Fibroblast of lung (primary cell): ENCODE data around the gene STK32B. TPM values are rescaled to one million over a fixed set of nuclear protein-coding genes. Genes with fewer than 3 reads are reported as not detected.

Experiments
- DNase-seq, 2 donors: peaks; one replicate each; pipeline versions ENCODE4 v3.0.0 to v3.0.0-alpha.2; 2010; ENCODE audit warnings: low read depth in 2 of 2
- H2AFZ ChIP-seq: 2 replicates; pipeline ENCODE4 v1.5.1; 2012; ENCODE audit warnings: low read length, control low read depth, inconsistent platforms
- H3K27ac ChIP-seq: 2 replicates; pipeline ENCODE4 v1.5.1; 2011; ENCODE audit warnings: low read length, control low read depth; ENCODE audit not compliant: insufficient read depth
- H3K27me3 ChIP-seq: 2 replicates; pipeline ENCODE4 v1.5.1; 2011; ENCODE audit warnings: mild to moderate bottlenecking, low read length; ENCODE audit not compliant: control insufficient read depth, insufficient read depth
- H3K36me3 ChIP-seq: 2 replicates; pipeline ENCODE4 v1.5.1; 2011; ENCODE audit warnings: low read length; ENCODE audit not compliant: control insufficient read depth, insufficient read depth
- H3K4me1 ChIP-seq: 2 replicates; pipeline ENCODE4 v1.5.1; 2011; ENCODE audit warnings: low read length; ENCODE audit not compliant: control insufficient read depth, insufficient read depth; ENCODE audit errors: extremely low read depth
- H3K4me2 ChIP-seq: 2 replicates; pipeline ENCODE4 v1.5.1; 2011; ENCODE audit warnings: low read length, control low read depth; ENCODE audit not compliant: insufficient read depth; ENCODE audit errors: extremely low read depth
- H3K4me3 ChIP-seq, 4 experiments: fragments of 200-600 bp in 1 of 4; sonication (generic) in 1 of 4; replicated peaks in 1 of 4; 2 replicates each; pipeline ENCODE4 v1.5.1; 2011 to 2016; ENCODE audit warnings: low read length in 4 of 4, low read depth in 3 of 4, mild to moderate bottlenecking in 3 of 4, control low read depth in 2 of 4, inconsistent platforms in 1 of 4, mixed read lengths in 1 of 4; ENCODE audit not compliant: insufficient read depth in 1 of 4; ENCODE audit errors: control extremely low read depth in 1 of 4
- H3K79me2 ChIP-seq: 2 replicates; pipeline ENCODE4 v1.5.1; 2012; ENCODE audit warnings: mild to moderate bottlenecking, low read length, inconsistent platforms; ENCODE audit not compliant: control insufficient read depth, insufficient read depth
- H3K9ac ChIP-seq: 2 replicates; pipeline ENCODE4 v1.5.1; 2011; ENCODE audit warnings: mild to moderate bottlenecking, low read length, control low read depth; ENCODE audit not compliant: insufficient read depth
- H3K9me3 ChIP-seq: 2 replicates; pipeline ENCODE4 v1.5.1; 2012; ENCODE audit warnings: low read depth, low read length; ENCODE audit not compliant: control insufficient read depth, insufficient read depth
- H4K20me1 ChIP-seq: 2 replicates; pipeline ENCODE4 v1.5.1; 2011; ENCODE audit warnings: low read length; ENCODE audit not compliant: control insufficient read depth, insufficient read depth; ENCODE audit errors: extremely low read depth
- CTCF ChIP-seq, 2 donors: IDR thresholded peaks in 1 of 2; conservative IDR thresholded peaks in 1 of 2; 1 replicate in 1 of 2; 2 replicates in 1 of 2; pipeline ENCODE4 v1.5.1; 2011 to 2012; ENCODE audit warnings: low read length in 2 of 2, control low read depth in 1 of 2, inconsistent platforms in 1 of 2, low read depth in 1 of 2, mild to moderate bottlenecking in 1 of 2
- EZH2 ChIP-seq: IDR thresholded peaks from 2 replicates; pipeline ENCODE4 v1.5.1; 2012; ENCODE audit warnings: low read length, control low read depth, mild to moderate bottlenecking; ENCODE audit errors: missing control alignments
- polyA plus RNA-seq, 2 donors: library from polyadenylated mRNA; depleted of rRNA in 1 of 2; stranded (reverse) in 1 of 2; unstranded in 1 of 2; fragments of >200 nt; gene quantifications; 2 replicates each; pipeline ENCODE4 v1.2.1, GENCODE V29; 2011 to 2012; ENCODE audit warnings: missing spikeins in 1 of 2
- total RNA-seq: library from RNA; depleted of rRNA; stranded (reverse); fragments of >200 nt; gene quantifications from 2 replicates; pipeline ENCODE4 v1.2.1, GENCODE V29; 2014

Gene STK32B
- total and polyA plus RNA-seq, 2 donors (not counting 1 experiment from before 2014, with no cell fraction given) = 0.50 to 1.4 TPM

- H3K9ac ChIP-seq = no peak overlapping the region
- no peak overlapping the region for H3K4me2 ChIP-seq
- no peak for DNase-seq
- no peaks in the 10 kb centered on the region for H3K27me3 ChIP-seq
- no peaks in the 10 kb centered on the region for H4K20me1 ChIP-seq
- no peak overlapping the region for H2AFZ ChIP-seq
- H3K4me3 ChIP-seq = no peak overlapping the region
- no peak overlapping the region for H3K27ac ChIP-seq
- no peaks in the 10 kb centered on the region for H3K36me3 ChIP-seq
- H3K4me1 ChIP-seq = no peaks in the 10 kb centered on the region
- H3K79me2 ChIP-seq = no peaks in the 10 kb centered on the region
- H3K9me3 ChIP-seq = no peaks in the 10 kb centered on the region
- TF ChIP-seq EZH2 (no peak), CTCF (conservative IDR thresholded peaks at IDR 0.05 in 1 of 2, IDR thresholded peaks at IDR 0.05 in 1 of 2; ENCODE audit: low read depth in 1 of 2, low read length in 2 of 2) (no peak)
Observed at GRCh38 chr4:5184606-5185005, 133.3 kb downstream of the STK32B start.

GRCh38 chr4:5185551-5185950, 134.3 kb downstream of the STK32B start:
- H3K79me2 ChIP-seq = no peaks in the 10 kb centered on the region
- TF ChIP-seq EZH2 (no peak), CTCF (conservative IDR thresholded peaks at IDR 0.05 in 1 of 2, IDR thresholded peaks at IDR 0.05 in 1 of 2; ENCODE audit: low read depth in 1 of 2, low read length in 2 of 2) (no peak)
- no peaks in the 10 kb centered on the region for H4K20me1 ChIP-seq

GRCh38 chr4:5186271-5187064, 135.2 kb downstream of the STK32B start:
- Histone ChIP-seq H2AFZ (no peak overlapping the region), H3K9me3 (no peaks in the 10 kb centered on the region), H3K4me2 (no peak overlapping the region), H3K27me3 (no peaks in the 10 kb centered on the region), H3K79me2 (no peaks in the 10 kb centered on the region), H3K4me3 (no peak overlapping the region), H4K20me1 (no peaks in the 10 kb centered on the region), H3K27ac (no peak overlapping the region), H3K4me1 (no peaks in the 10 kb centered on the region), H3K9ac (no peak overlapping the region), H3K36me3 (no peaks in the 10 kb centered on the region)
- no peak for DNase-seq
- TF ChIP-seq CTCF (conservative IDR thresholded peaks at IDR 0.05 in 1 of 2, IDR thresholded peaks at IDR 0.05 in 1 of 2; ENCODE audit: low read depth in 1 of 2, low read length in 2 of 2) = no peak
- TF ChIP-seq EZH2 = no peak

More at GRCh38 chr4:5185551-5185950, 134.3 kb downstream of the STK32B start:
- no peaks in the 10 kb centered on the region for H3K36me3 ChIP-seq
- no peaks in the 10 kb centered on the region for H3K4me1 ChIP-seq
- H3K9ac ChIP-seq = no peak overlapping the region
- H3K9me3 ChIP-seq = no peaks in the 10 kb centered on the region
- no peak overlapping the region for H3K27ac ChIP-seq
- H3K27me3 ChIP-seq = no peaks in the 10 kb centered on the region
- no peak overlapping the region for H3K4me3 ChIP-seq
- H2AFZ ChIP-seq = no peak overlapping the region
- H3K4me2 ChIP-seq = no peak overlapping the region
- no peak for DNase-seq
